HepG2 (cell line): Measurements from ENCODE around the gene YWHAQ. TPM values are rescaled to one million over a fixed set of nuclear protein-coding genes. Genes with fewer than 3 reads are reported as not detected.
"Not testable (repeated sequence)": the region's sequence is repeated elsewhere in the genome, so short reads cannot be mapped to it uniquely, and the experiment has no call there.

Source experiments
- ATAC-seq: fragments of 200-7000 bp; cut with Tn5 transposase; 3 replicates; pipeline ENCODE4 v1.9.1; 2020; ENCODE audit warnings: mild to moderate bottlenecking, moderate library complexity
- BruUV-seq: library from RNA; stranded (reverse); fragments of 400-500 nt; replicated peaks from 2 replicates; lab custom pipeline; 2021; lab: Mats Ljungman, UMichigan
- CTCF ChIA-PET: fragments of 300-600 bp; formaldehyde crosslinking; extraction: SDS; loops from one replicate; lab custom pipeline; 2021; ENCODE audit warnings: low total read pairs, inconsistent platforms, low intra/inter-chr PET ratio; lab: Yijun Ruan, JAX
- POLR2A ChIA-PET: fragments of 350-600 bp; sonication (Branson Sonifier 250); formaldehyde crosslinking; loops from one replicate; lab custom pipeline; 2020; ENCODE audit warnings: antibody characterized with exemption, inconsistent platforms; lab: Yijun Ruan, JAX
- DNase-seq: peaks from one replicate; pipeline ENCODE4 v3.0.0-alpha.2; 2015; ENCODE audit warnings: low spot score
- FAIRE-seq: peaks from 3 replicates; lab custom pipeline; 2011; peaks lifted over from hg19 to GRCh38; lab: Jason Lieb, UNC
- H2AFZ ChIP-seq: one replicate; pipeline ENCODE4 v1.6.1; 2011; ENCODE audit warnings: low read length, inconsistent platforms
- H3K27ac ChIP-seq: fragments of 300-600 bp; 3 replicates; pipeline ENCODE4 v1.8.0; 2011; ENCODE audit warnings: mixed run types, mild to moderate bottlenecking, mixed read lengths, low read length, inconsistent platforms; ENCODE audit not compliant: insufficient read depth; ENCODE audit errors: extremely low read length
- H3K27me3 ChIP-seq, 2 experiments: fragments of 200-600 bp in 1 of 2; 2 replicates in 1 of 2; 3 replicates in 1 of 2; pipeline versions ENCODE4 v1.6.0 to v1.8.0; 2011; ENCODE audit warnings: low read length in 2 of 2, mild to moderate bottlenecking in 2 of 2, moderate library complexity in 2 of 2, inconsistent platforms in 1 of 2; ENCODE audit not compliant: insufficient read depth in 2 of 2, control insufficient read depth in 1 of 2
- H3K36me3 ChIP-seq, 2 experiments: fragments of 200-600 bp in 1 of 2; replicated peaks in 1 of 2; 2 replicates in 1 of 2; 3 replicates in 1 of 2; pipeline versions ENCODE4 v1.5.1 to v1.8.0; 2011; ENCODE audit warnings: low read length in 2 of 2, inconsistent platforms in 1 of 2; ENCODE audit not compliant: insufficient read depth in 2 of 2, control insufficient read depth in 1 of 2
- H3K4me1 ChIP-seq: 2 replicates; pipeline ENCODE4 v1.5.1; 2012; ENCODE audit warnings: low read length, inconsistent platforms; ENCODE audit not compliant: insufficient read depth
- H3K4me2 ChIP-seq: 2 replicates; pipeline ENCODE4 v1.6.0; 2011; ENCODE audit warnings: low read depth, low read length, inconsistent platforms
- H3K4me3 ChIP-seq, 3 experiments: fragments of 200-600 bp in 1 of 3; sonication (generic), shearing (Covaris generic) in 1 of 3; replicated peaks in 1 of 3; 2 replicates each; pipeline ENCODE4 v1.5.1; 2011 to 2016; ENCODE audit warnings: low read length in 3 of 3, inconsistent platforms in 2 of 3, low read depth in 2 of 3, mild to moderate bottlenecking in 2 of 3, control low read depth in 1 of 3, mixed read lengths in 1 of 3; ENCODE audit not compliant: insufficient read depth in 1 of 3
- H3K79me2 ChIP-seq: one replicate; pipeline ENCODE4 v1.6.1; 2011; ENCODE audit warnings: low read length, inconsistent platforms; ENCODE audit not compliant: insufficient read depth
- H3K9ac ChIP-seq: 2 replicates; pipeline ENCODE4 v1.6.0; 2011; ENCODE audit warnings: mild to moderate bottlenecking, low read depth, low read length, inconsistent platforms; ENCODE audit not compliant: insufficient read depth
- H3K9me3 ChIP-seq: 2 replicates; pipeline ENCODE4 v1.5.1; 2012; ENCODE audit warnings: mild to moderate bottlenecking, low read length
- H4K20me1 ChIP-seq: 2 replicates; pipeline ENCODE4 v1.6.0; 2011; ENCODE audit warnings: inconsistent platforms, mild to moderate bottlenecking, low read length, moderate library complexity; ENCODE audit not compliant: insufficient read depth
- ADNP ChIP-seq: sonication (generic); formaldehyde crosslinking; IDR thresholded peaks from 2 replicates; pipeline ENCODE4 v1.4.0; 2020; ENCODE audit warnings: missing genetic modification reagents
- CENPX ChIP-seq: sonication (generic); formaldehyde crosslinking; IDR thresholded peaks from 2 replicates; pipeline ENCODE4 v1.9.0; 2021; ENCODE audit warnings: mild to moderate bottlenecking, missing genetic modification reagents, moderate library complexity
- FOXK1 ChIP-seq: sonication (generic); formaldehyde crosslinking; IDR thresholded peaks from 2 replicates; pipeline ENCODE4 v1.4.0; 2020; ENCODE audit warnings: low read depth, missing genetic modification reagents, borderline replicate concordance
- HHEX ChIP-seq: IDR thresholded peaks from 2 replicates; pipeline ENCODE4 v1.6.1; 2016; ENCODE audit warnings: control low read depth
- NFYC ChIP-seq: IDR thresholded peaks from 2 replicates; pipeline ENCODE4 v1.6.1; 2016; ENCODE audit warnings: missing genetic modification reagents, missing compliant biosample characterization
- REL ChIP-seq: sonication (generic); formaldehyde crosslinking; conservative IDR thresholded peaks from 2 replicates; pipeline ENCODE4 v1.8.0; 2022; ENCODE audit warnings: mild to moderate bottlenecking, missing genetic modification reagents, moderate library complexity
- SIX4 ChIP-seq: sonication (generic); formaldehyde crosslinking; IDR thresholded peaks from 2 replicates; pipeline ENCODE4 v1.4.0; 2020; ENCODE audit warnings: missing genetic modification reagents
- ZNF570 ChIP-seq: sonication (generic); formaldehyde crosslinking; IDR thresholded peaks from 2 replicates; pipeline ENCODE4 v1.4.0; 2020; ENCODE audit warnings: mild to moderate bottlenecking, missing genetic modification reagents, borderline replicate concordance
- WGBS: methylation state at CpG from one replicate; pipeline ENCODE4 v1.1.6; 2017; ENCODE audit warnings: low lambda C conversion rate; 5-methylcytosine and 5-hydroxymethylcytosine counted together
- in situ Hi-C: cut with HindIII; loops from 2 replicates; pipeline ENCODE4 v1.10.0; 2017; ENCODE audit warnings: low pct_unique_long_range_greater_than_20kb; ENCODE audit not compliant: extremely low pct_ligation_motif_present
- intact Hi-C: fragments of 100-400 bp; cut with micrococcal nuclease; formaldehyde crosslinking; loops from one replicate; pipeline ENCODE4 v1.10.0; 2022; ENCODE audit not compliant: unreplicated experiment
- polyA plus RNA-seq, 8 experiments: library from polyadenylated mRNA; depleted of rRNA in 3 of 8; stranded (reverse) in 7 of 8; unstranded in 1 of 8; fragments of >200 nt; fragmentation: Illumina TruSeq in 4 of 8; extraction: Trizol in 4 of 8; gene quantifications; 2 replicates each; pipeline versions ENCODE4 v1.2.1 to v1.2.3, GENCODE V29; 2011 to 2016; ENCODE audit warnings: low read depth in 4 of 8, missing spikeins in 1 of 8, mixed read lengths in 1 of 8; ENCODE audit not compliant: insufficient read depth in 1 of 8
- total RNA-seq, 5 experiments: library from RNA; depleted of rRNA; stranded (reverse); fragments of >200 nt; fragmentation: Illumina TruSeq; extraction: Trizol; gene quantifications; 2 replicates each; pipeline ENCODE4 v1.2.3, GENCODE V29; 2016; ENCODE audit warnings: low read depth in 1 of 5

The YWHAQ gene
- total and polyA plus RNA-seq, 2 of the 13 experiments (the other 11 are each of a cell fraction or from before 2014, with no cell fraction given) = 160 to 304 TPM

GRCh38 chr2:9595746-9596145, 35.1 kb downstream of the YWHAQ start:
- intact Hi-C loops = no loop called here
- H4K20me1 ChIP-seq = peaks cover 9% of the 10 kb centered on the region; the same call in 1 of the 2 replicates

GRCh38 chr2:9595256-9595655, 35.5 kb downstream of the YWHAQ start:
- H3K4me3 ChIP-seq, FAIRE-seq, H3K4me2 ChIP-seq, CTCF ChIA-PET, H3K4me1 ChIP-seq, DNase-seq, H3K27ac ChIP-seq, H4K20me1 ChIP-seq, BruUV-seq, H3K9ac ChIP-seq, ATAC-seq, intact Hi-C loops, H3K27me3 ChIP-seq, in situ Hi-C loops, H2AFZ ChIP-seq: not testable (repeated sequence)
- Histone ChIP-seq H3K36me3 (peaks cover 11 to 49% of the 10 kb centered on the region in 2 experiments), H3K9me3 (peaks cover 12% of the 10 kb centered on the region; the same call in 1 of the 2 replicates), H3K79me2 (peaks cover 71% of the 10 kb centered on the region)
- WGBS = 88% methylated on average over 6 of the region's 6 CpGs
- POLR2A ChIA-PET = interaction anchor here (1.0 to 1.3 kb wide), 2 partner anchors 36 to 39 kb away, joined by 3 to 7 read pairs; partner anchors contain the start of genes ADAM17 and YWHAQ

More at GRCh38 chr2:9595746-9596145, 35.1 kb downstream of the YWHAQ start:
- peaks cover 13 to 48% of the 10 kb centered on the region in 2 experiments for H3K36me3 ChIP-seq
- H3K9me3 ChIP-seq = peaks cover 14% of the 10 kb centered on the region; the same call in 1 of the 2 replicates
- no peak overlapping the region for H3K9ac ChIP-seq
- ATAC-seq (no peak), DNase-seq (no peak), FAIRE-seq (no peak)
- CTCF ChIA-PET = no interaction called here
- no peaks in the 10 kb centered on the region for H3K27me3 ChIP-seq
- no peak overlapping the region for H3K4me2 ChIP-seq
- in situ Hi-C loops = no loop called here
- no peak overlapping the region for H3K4me3 ChIP-seq
- WGBS = 80% methylated on average over 2 of the region's 2 CpGs
- H3K27ac ChIP-seq = no peak overlapping the region
- no peak overlapping the region for H2AFZ ChIP-seq
- TF ChIP-seq SIX4 (no peak), ZNF570 (no peak), NFYC (CRISPR knock-in tag) (no peak), ADNP (CRISPR knock-in tag) (no peak), CENPX (CRISPR knock-in tag) (no peak), HHEX (CRISPR knock-in tag) (no peak), FOXK1 (CRISPR knock-in tag) (no peak), REL (no peak)
- peaks cover 73% of the 10 kb centered on the region for H3K79me2 ChIP-seq
- no peaks in the 10 kb centered on the region for H3K4me1 ChIP-seq
- BruUV-seq = no TSS peak
- POLR2A ChIA-PET = interaction anchor here (1.3 to 1.4 kb wide), 2 partner anchors 40 kb away, joined by 4 to 7 read pairs; partner anchors contain the start of gene ADAM17
